Choroid plexus epithelial cell (primary cell): ENCODE data around the gene ZNF652.
A peak's percentile ranks its signal among the peaks of the same experiment; 100 is the strongest.

Source experiments
- DNase-seq: peaks from one replicate; pipeline ENCODE4 v3.0.0-alpha.2; 2010; ENCODE audit warnings: low read depth
- H3K4me3 ChIP-seq: 2 replicates; pipeline ENCODE4 v1.5.1; 2011; ENCODE audit warnings: low read depth, mild to moderate bottlenecking, control low read depth, low read length, moderate library complexity
- TF ChIP-seq, protein P1 (sequence below): conservative IDR thresholded peaks from 2 replicates; pipeline ENCODE4 v1.5.1; 2011; ENCODE audit warnings: low read depth, mild to moderate bottlenecking, control low read depth, inconsistent platforms, low read length, moderate library complexity

ZNF652 gene

DNA sequence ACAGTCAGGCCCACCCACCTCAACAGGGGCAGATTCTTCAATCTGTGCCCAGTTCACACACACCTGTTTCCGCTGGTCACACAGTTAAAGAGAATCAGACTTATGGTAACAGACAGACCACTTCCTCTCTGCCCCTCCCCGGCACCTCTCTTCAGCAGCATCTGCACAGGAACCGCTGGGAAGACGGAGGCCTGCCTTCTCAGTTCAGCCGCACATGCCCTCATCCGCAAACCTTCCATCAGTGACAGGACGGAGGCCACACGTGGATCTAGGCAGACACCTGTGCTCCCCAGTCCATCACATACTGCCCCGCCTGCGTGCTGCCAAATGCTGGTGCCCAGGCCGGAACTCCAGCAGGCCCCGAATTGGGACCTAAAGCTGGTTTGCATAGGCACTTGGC, 42.3 kb upstream of the ZNF652 start:
- DNase-seq: no peak
- TF ChIP-seq, protein P1, sequence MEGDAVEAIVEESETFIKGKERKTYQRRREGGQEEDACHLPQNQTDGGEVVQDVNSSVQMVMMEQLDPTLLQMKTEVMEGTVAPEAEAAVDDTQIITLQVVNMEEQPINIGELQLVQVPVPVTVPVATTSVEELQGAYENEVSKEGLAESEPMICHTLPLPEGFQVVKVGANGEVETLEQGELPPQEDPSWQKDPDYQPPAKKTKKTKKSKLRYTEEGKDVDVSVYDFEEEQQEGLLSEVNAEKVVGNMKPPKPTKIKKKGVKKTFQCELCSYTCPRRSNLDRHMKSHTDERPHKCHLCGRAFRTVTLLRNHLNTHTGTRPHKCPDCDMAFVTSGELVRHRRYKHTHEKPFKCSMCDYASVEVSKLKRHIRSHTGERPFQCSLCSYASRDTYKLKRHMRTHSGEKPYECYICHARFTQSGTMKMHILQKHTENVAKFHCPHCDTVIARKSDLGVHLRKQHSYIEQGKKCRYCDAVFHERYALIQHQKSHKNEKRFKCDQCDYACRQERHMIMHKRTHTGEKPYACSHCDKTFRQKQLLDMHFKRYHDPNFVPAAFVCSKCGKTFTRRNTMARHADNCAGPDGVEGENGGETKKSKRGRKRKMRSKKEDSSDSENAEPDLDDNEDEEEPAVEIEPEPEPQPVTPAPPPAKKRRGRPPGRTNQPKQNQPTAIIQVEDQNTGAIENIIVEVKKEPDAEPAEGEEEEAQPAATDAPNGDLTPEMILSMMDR: no peak

DNA sequence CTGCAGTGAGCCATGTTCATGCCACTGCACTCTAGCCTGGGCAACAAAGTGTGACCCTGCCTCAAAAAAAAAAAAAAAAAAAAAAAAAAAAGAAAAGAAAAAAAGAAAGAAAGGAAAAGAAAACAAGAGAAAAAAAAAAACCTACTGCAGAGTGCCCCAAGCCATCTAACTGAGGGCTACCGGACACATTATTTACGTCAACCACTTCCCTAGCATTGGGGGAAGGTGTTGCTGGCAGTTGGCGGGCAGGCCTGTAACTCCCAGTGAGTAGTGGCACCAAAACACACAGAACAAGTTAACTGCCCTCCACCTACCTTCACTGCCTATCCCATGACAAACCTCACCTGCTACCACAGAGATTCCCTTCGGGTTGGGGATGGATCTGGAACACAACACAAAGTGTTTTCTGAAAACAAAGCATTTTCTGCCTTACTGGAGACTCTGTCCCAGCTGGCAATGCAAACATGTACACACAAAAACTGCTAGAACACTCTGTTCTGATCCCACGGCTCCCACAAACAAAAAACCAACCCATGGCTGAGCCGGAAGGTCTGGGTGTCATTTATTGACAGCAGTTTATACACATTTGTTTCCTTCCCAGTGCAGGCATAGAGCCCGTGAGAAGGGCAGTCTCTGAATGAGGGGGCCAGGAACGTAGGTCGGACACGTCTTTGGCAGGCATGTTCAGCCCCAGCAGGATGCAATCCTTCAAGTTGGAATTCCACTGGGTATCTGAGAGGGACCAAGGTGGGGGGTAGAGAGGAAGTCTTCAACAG, 41.7 kb upstream of the ZNF652 start:
- TF ChIP-seq, protein P1: no peak
- no peak overlapping the region for H3K4me3 ChIP-seq
- peak; percentile 27 for DNase-seq

More for the DNA sequence above, 42.3 kb upstream of the ZNF652 start:
- H3K4me3 ChIP-seq: no peak overlapping the region

DNA sequence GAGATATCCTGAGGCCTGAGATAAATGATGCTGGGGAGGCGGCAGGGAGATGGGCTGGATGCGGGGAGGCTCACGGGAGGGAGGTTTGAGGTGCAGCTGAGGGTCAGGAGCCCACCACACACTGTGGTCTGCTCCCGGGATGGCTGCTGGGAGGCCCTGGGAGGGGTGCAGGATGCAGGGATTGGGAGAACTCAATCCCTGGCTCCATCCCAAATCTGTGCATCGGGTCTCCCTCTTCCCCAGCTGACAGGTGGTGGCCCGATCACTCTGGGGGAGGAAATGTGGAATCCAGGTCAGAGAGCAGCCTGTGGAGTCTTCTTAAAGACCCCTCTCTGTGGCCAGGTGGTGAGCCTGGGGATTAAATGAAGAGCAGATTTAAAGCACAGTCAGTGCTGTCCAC, 40.7 kb upstream of the ZNF652 start:
- TF ChIP-seq, protein P1: no peak
- DNase-seq: no peak
- H3K4me3 ChIP-seq: no peak overlapping the region

DNA sequence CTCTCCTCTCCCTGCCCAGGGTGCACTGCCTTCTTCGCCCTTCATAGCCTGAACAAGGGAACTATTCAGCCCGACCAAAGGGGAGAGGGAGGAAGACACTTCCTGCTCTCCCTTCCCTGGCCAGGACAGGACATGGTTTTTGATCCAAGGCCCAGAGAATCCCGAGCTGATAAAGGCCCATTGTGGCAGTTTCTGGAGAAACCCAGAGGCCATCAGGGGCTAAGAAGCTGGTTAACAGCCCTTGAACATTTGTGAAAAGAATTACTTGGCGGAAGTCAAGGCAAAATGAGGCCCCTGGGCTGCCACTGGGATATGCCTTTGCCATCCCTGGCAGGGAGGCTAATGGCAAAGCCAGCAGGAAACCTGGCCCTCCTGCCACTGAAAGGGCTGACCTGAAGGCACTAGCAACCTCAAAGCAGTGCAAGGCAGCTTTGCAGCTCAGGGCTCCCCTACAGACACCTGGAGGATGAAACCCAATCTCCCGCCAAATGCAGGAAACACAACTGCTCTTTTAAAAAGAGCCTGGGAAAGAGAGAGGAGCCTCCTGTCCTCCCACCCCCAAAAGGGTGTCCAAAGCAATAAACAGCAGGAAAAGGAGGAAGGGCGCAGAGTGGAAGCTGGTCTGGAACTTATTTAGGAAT, 40.0 kb upstream of the ZNF652 start:
- no peak overlapping the region for H3K4me3 ChIP-seq
- TF ChIP-seq, protein P1: no peak
- DNase-seq: no peak

DNA sequence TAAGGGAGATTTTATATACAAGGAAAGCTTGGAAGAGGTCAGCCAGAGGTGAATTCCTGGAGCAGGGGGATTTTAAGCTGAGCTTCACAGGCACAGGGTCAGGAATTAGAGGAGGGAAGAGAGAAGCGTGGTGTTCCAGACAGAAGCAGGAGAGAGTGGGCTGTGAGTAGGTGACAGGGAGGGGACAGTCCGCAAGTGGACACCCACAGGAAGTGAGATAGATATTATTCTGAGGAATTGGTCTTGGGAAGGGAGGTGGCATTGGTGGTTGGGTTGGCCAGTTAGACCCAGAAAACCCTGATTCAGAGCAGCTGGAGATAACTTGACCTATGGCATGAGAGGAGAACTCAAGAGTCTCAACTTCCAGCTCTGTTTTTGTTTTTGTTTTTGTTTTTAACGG, 37.9 kb upstream of the ZNF652 start:
- TF ChIP-seq, protein P1: no peak
- no peak for DNase-seq
- no peak overlapping the region for H3K4me3 ChIP-seq

DNA sequence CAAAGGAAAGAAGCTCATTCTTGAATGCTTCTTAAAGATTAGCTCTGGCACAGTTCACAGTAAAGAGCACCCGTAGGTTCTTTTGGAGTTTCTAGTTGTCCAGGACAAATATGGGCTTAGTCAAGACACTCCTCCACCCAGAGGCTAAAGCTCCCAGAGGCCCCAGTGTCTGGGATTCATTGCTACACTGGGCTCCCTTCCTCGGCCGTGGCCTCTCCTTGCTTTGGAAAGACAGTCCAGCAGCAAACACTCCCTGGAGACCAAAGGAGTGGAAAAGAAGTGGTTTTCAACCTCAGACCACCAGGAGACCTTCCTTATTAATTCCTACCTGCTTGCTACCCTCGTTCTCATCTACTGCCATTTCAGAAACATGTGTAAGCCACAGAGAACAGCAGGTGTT, 35.5 kb upstream of the ZNF652 start:
- DNase-seq: no peak
- TF ChIP-seq, protein P1: no peak
- H3K4me3 ChIP-seq: no peak overlapping the region
